C1 segment of cervical spinal cord (tissue), 14 donors: Measurements from ENCODE around the gene CYYR1.

Source experiments
- DNase-seq, 14 donors: peaks; one replicate each; lab custom pipeline; 2025; lab: John Stamatoyannopoulos, UW

CYYR1 gene

GRCh38 chr21:26437326-26438009, 135.6 kb downstream of the CYYR1 start:
- DNase-seq: no peak

GRCh38 chr21:26433386-26433785, 139.7 kb downstream of the CYYR1 start:
- DNase-seq: no peak

GRCh38 chr21:26432410-26432809, 140.7 kb downstream of the CYYR1 start:
- no peak for DNase-seq

- DNase-seq: no peak
These were observed 147.5 kb downstream of the CYYR1 start for GRCh38 chr21:26425576-26425975.

GRCh38 chr21:26423511-26423910, 149.6 kb downstream of the CYYR1 start:
- DNase-seq: no peak

GRCh38 chr21:26422706-26423105, 150.4 kb downstream of the CYYR1 start:
- DNase-seq: no peak

GRCh38 chr21:26422138-26422537, 150.9 kb downstream of the CYYR1 start:
- no peak for DNase-seq

GRCh38 chr21:26421724-26422123, 151.4 kb downstream of the CYYR1 start:
- DNase-seq: no peak
